Mammary epithelial cell (primary cell): Measurements from ENCODE around the gene GOT1.

ENCODE experiments used
- EZH2 ChIP-seq: IDR thresholded peaks from 2 replicates; pipeline ENCODE4 v1.6.1; 2012; ENCODE audit warnings: low read length, inconsistent platforms, borderline replicate concordance
- TF ChIP-seq, protein P1 (sequence below), 2 donors: IDR thresholded peaks in 1 of 2; conservative IDR thresholded peaks in 1 of 2; 2 replicates each; pipeline ENCODE4 v1.5.1; 2011 to 2012; ENCODE audit warnings: inconsistent platforms in 2 of 2, low read length in 2 of 2, mild to moderate bottlenecking in 2 of 2, control low read depth in 1 of 2, low read depth in 1 of 2; ENCODE audit not compliant: insufficient read depth in 1 of 2; ENCODE audit errors: extremely low read depth in 1 of 2

DNA sequence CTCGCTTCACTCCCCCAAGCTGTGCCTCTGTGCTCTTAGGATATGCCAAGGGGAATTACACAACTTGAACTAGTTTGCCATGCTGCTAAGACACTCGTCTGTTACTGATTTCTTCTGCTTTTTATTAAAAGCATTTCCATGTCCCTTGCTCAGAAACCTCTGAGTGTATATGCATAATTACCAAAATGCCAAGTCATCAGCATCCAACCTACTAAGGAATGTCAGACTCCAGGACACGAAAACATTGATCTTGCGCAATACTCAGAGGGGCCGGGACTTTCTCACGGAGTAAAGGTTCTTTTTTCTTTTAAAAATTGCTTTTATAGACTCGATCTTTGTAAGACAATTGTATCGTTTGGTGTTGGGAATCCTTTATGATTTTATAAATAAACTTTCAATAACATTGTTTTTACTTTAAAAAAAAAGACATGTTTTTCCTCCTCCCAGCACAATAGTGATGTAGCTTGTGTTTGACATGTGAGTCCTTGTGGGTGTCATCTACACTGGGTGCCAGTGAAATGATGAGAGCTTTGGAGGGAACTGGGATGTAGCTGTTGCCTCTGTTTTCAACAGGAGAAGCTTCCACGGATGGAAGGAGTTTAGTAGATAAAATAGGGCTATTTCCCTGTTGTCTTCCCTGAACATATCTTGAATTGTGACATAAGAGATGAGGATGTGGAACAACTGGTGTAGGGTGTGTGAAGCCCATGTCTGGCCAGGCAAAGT is 57.7 kb downstream of the GOT1 start:
- TF ChIP-seq, protein P1, sequence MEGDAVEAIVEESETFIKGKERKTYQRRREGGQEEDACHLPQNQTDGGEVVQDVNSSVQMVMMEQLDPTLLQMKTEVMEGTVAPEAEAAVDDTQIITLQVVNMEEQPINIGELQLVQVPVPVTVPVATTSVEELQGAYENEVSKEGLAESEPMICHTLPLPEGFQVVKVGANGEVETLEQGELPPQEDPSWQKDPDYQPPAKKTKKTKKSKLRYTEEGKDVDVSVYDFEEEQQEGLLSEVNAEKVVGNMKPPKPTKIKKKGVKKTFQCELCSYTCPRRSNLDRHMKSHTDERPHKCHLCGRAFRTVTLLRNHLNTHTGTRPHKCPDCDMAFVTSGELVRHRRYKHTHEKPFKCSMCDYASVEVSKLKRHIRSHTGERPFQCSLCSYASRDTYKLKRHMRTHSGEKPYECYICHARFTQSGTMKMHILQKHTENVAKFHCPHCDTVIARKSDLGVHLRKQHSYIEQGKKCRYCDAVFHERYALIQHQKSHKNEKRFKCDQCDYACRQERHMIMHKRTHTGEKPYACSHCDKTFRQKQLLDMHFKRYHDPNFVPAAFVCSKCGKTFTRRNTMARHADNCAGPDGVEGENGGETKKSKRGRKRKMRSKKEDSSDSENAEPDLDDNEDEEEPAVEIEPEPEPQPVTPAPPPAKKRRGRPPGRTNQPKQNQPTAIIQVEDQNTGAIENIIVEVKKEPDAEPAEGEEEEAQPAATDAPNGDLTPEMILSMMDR (conservative IDR thresholded peaks at IDR 0.05 in 1 of 2, IDR thresholded peaks at IDR 0.05 in 1 of 2; ENCODE audit: extremely low read depth in 1 of 2, insufficient read depth in 1 of 2, low read depth in 1 of 2, low read length in 2 of 2), result no peak
- no peak for TF ChIP-seq EZH2
